ENCODE results near the gene CD248. TPM values are rescaled to one million over a fixed set of nuclear protein-coding genes. Genes with fewer than 3 reads are reported as not detected.

Gene CD248
- total RNA-seq, 2 experiments from 2014 or later: 80.3 to 85.5 TPM

DNA sequence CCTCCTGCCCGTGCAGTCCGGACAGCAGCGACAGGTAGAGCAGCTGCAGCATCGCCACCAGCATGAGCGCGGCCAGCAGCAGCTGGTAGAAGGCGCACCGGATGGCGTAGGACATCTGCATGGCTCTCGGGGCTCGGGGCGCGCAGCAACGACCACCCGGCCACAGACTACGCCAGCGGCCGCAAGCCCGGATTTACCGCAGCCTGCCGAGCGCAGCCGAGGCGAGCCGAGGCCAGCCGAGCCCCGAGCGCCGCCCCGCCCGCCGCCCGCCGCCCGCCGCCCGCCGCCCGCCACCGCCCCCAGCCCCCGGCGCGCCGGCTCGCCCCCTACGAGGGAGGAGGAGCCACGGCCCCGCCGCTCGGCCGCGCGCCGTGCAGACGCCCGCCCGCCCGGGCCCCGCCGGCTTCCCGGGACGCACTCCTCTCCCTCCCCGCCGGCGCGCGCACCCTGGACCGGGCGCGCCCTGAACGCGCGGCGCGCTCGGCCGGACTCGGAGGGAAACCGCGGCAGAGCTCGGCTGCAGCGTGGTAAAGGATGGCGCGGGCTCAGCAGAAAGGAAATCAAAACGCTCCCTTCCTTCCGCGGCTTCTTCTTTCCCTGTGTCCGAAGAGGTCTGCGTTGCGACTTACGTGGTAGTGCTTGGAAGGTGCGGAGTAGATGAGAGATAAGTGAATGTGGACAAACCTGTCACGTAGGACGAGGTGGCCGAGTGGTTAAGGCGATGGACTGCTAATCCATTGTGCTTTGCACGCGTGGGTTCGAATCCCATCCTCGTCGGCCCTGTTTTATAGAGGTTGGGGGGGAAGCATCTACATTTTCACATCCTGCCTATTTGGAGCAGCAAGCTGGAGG lies 30.8 kb upstream of the CD248 start, which contains the start of gene B4GAT1:
B4GAT1 (minus strand) TSS at position 205 of the 852 bp plus-strand sequence; CDS start at position 121, 84 bp downstream.
- DNase-seq (peak; percentile 80), ATAC-seq (ENCODE audit: low read depth) (peak; percentile 59)
- POLR2A ChIA-PET: interaction anchor here (0.6 to 4.5 kb wide), 11 partner anchors 10 to 810 kb away, joined by 3 to 32 read pairs (median 4); partner anchors contain the start of genes CD248, RBM14 and SLC29A2
- peaks cover 2% of the 10 kb centered on the region for H3K27me3 Mint-ChIP-seq
- peaks cover 37% of the 10 kb centered on the region for H3K4me1 Mint-ChIP-seq
- peak within 1 kb of the TSS; percentile 95 for H3K4me3 Mint-ChIP-seq
- peaks cover 3% of the 10 kb centered on the region for H3K36me3 Mint-ChIP-seq
- peak within 1 kb of the TSS; percentile 97 for H3K27ac Mint-ChIP-seq
- no peaks in the 10 kb centered on the region for H3K9me3 Mint-ChIP-seq

DNA sequence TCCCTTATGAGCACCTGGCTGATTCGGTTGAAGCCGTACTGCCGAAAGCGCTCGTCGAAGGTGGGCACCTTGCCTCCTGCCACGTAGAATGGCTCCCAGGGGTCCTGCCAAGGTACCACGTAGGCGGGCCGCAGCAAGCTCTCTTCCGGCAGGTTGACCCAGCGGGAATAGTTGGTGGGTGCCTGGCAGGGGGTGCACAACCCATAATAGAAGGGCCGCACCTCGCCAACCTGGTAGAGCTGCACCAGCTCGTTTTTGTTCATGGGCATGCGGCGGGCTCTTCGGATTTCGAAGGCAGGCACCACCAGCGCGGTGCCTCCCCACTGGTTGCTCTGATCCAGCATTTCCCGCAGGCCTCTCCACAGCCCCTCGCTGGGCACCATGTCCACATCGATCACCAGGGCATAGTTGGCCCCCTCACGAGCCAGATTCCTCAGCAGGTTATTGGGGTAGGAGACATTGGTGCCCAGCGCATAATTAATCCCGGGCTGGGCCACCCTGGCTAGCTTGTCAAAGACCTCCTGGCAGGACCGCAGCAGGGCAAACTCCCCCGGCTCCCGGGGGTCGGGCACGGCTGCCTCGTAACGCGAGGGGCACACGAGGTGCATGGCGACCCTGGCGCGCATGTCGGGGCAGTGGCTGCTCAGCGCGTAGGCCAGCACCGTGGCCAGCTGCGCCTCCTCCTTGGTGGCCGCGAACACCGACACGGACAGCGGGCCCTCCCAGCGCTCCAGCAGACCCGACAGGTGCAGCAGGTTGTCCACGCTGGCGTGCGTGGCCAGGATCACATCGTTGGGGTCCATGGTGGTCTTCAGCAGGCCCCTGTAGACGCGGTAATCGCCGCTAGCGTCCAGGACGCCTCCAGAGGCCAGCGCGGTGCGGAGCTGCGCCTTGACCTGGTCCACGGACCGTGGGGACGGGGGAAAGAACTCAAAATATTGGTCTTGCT lies 29.9 kb upstream of the CD248 start:
- Mint-ChIP-seq H3K4me1 (peaks cover 37% of the 10 kb centered on the region), H3K4me3 (peak overlapping the region; percentile 65), H3K9me3 (no peaks in the 10 kb centered on the region), H3K36me3 (peaks cover 4% of the 10 kb centered on the region), H3K27ac (no peak overlapping the region), H3K27me3 (peaks cover 2% of the 10 kb centered on the region)
- ATAC-seq (ENCODE audit: low read depth) (no peak), DNase-seq (no peak)
- POLR2A ChIA-PET: interaction anchor here (1.2 to 4.5 kb wide), 8 partner anchors 9 to 270 kb away, joined by 3 to 32 read pairs (median 4); partner anchors contain the start of genes CD248, RBM14, SLC29A2 and YIF1A

- no peaks in the 10 kb centered on the region for H3K9me3 Mint-ChIP-seq
- H3K36me3 Mint-ChIP-seq: peaks cover 9% of the 10 kb centered on the region
- peaks cover 35% of the 10 kb centered on the region for H3K4me1 Mint-ChIP-seq
These were observed 28.4 kb upstream of the CD248 start for GRCh38 chr11:66345316-66345649.

GRCh38 chr11:66344550-66345315 lies 27.9 kb upstream of the CD248 start, which contains the start of gene BRMS1:
TSS of gene BRMS1 (minus strand) at chr11:66345104. CDS start at chr11:66342234, 2,870 bp downstream.
- peak within 1 kb of the TSS; percentile 90 for H3K4me3 Mint-ChIP-seq
- DNase-seq (peak; percentile 94), ATAC-seq (ENCODE audit: low read depth) (peak; percentile 76)
- H3K36me3 Mint-ChIP-seq: peaks cover 9% of the 10 kb centered on the region
- POLR2A ChIA-PET: interaction anchor here (0.5 to 4.5 kb wide), 12 partner anchors 9 to 185 kb away, joined by 3 to 26 read pairs (median 6); partner anchors contain the start of genes CD248, RIN1, SLC29A2 and YIF1A
- H3K27me3 Mint-ChIP-seq: peaks cover 2% of the 10 kb centered on the region
- peak within 1 kb of the TSS; percentile 91 for H3K27ac Mint-ChIP-seq
- H3K9me3 Mint-ChIP-seq: no peaks in the 10 kb centered on the region
- peaks cover 35% of the 10 kb centered on the region for H3K4me1 Mint-ChIP-seq

More at GRCh38 chr11:66345316-66345649, 28.4 kb upstream of the CD248 start:
- peak overlapping the region; percentile 90 for H3K4me3 Mint-ChIP-seq
- peaks cover 2% of the 10 kb centered on the region for H3K27me3 Mint-ChIP-seq
- POLR2A ChIA-PET: interaction anchor here (0.9 to 4.5 kb wide), 9 partner anchors 10 to 93 kb away, joined by 3 to 26 read pairs (median 8); partner anchors contain the start of genes CD248, RIN1, SLC29A2 and YIF1A
- peak; percentile 1 for ATAC-seq (ENCODE audit: low read depth)
- peak overlapping the region; percentile 91 for H3K27ac Mint-ChIP-seq
- DNase-seq: no peak

DNA sequence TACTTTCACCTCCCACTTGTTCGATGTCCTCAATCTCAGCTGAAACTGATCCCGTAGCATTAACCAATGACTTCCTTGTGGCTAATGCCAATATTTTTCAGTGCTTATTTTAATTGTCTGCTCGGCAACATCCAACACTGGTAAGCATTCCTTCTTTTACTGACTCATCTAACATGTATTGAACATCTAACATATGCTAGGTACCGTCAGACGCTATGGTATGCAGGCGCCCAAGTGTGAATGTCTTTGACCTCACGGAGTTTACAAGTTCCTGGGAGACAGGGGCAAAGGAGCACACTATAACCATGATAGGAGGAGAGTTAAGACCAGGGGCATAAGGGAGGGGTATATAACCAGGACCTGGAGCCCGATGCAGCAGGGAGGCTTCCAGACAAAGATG lies 26.3 kb upstream of the CD248 start:
- peak overlapping the region; percentile 90 for H3K4me3 Mint-ChIP-seq
- no peak for DNase-seq
- H3K27ac Mint-ChIP-seq: peak overlapping the region; percentile 28
- H3K9me3 Mint-ChIP-seq: no peaks in the 10 kb centered on the region
- POLR2A ChIA-PET: interaction anchor here (1.3 to 3.2 kb wide), 2 partner anchors 9 to 31 kb away, joined by 3 to 26 read pairs; no protein-coding TSS in a partner anchor
- peaks cover 2% of the 10 kb centered on the region for H3K27me3 Mint-ChIP-seq
- peaks cover 14% of the 10 kb centered on the region for H3K36me3 Mint-ChIP-seq
- ATAC-seq (ENCODE audit: low read depth): no peak
- H3K4me1 Mint-ChIP-seq: peaks cover 38% of the 10 kb centered on the region

DNA sequence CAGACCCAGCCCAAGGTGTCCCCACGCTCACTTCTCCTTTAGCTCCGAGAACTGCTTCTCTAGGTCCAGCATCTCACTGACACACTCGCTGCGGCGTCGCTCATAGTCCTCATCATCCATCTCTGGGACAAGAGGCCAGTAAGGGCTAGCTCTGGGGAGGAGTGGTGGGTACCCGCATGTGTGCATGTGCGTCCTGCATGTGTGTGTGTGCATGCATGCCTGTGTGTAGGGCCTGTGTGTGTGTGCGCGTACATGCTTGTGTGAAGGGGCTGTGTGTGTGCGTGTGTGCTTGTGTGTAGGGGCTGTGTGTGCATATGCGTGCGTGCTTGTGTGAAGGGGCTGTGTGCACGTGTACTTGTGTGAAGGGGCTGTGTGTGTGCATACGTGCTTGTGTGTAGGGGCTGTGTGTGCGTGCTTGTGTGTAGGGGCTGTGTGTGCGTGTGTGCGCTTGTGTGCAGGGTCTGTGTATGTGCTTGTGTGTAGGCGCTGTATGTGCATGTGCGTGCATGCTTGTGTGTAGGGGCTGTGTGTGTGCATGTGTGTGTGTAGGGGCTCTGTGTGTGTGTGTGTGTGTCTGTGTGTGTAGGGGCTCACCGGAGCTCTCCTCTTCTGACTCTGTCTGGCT lies 24.8 kb upstream of the CD248 start:
- POLR2A ChIA-PET: interaction anchor here (1.3 kb wide), 1 partner anchor 29 kb away, joined by 4 read pairs; no protein-coding TSS in a partner anchor
- ATAC-seq (ENCODE audit: low read depth) (no peak), DNase-seq (no peak)
- H3K4me3 Mint-ChIP-seq: no peak overlapping the region
- peaks cover 45% of the 10 kb centered on the region for H3K4me1 Mint-ChIP-seq
- no peaks in the 10 kb centered on the region for H3K27me3 Mint-ChIP-seq
- peaks cover 11% of the 10 kb centered on the region for H3K36me3 Mint-ChIP-seq
- H3K27ac Mint-ChIP-seq: no peak overlapping the region
- H3K9me3 Mint-ChIP-seq: no peaks in the 10 kb centered on the region

DNA sequence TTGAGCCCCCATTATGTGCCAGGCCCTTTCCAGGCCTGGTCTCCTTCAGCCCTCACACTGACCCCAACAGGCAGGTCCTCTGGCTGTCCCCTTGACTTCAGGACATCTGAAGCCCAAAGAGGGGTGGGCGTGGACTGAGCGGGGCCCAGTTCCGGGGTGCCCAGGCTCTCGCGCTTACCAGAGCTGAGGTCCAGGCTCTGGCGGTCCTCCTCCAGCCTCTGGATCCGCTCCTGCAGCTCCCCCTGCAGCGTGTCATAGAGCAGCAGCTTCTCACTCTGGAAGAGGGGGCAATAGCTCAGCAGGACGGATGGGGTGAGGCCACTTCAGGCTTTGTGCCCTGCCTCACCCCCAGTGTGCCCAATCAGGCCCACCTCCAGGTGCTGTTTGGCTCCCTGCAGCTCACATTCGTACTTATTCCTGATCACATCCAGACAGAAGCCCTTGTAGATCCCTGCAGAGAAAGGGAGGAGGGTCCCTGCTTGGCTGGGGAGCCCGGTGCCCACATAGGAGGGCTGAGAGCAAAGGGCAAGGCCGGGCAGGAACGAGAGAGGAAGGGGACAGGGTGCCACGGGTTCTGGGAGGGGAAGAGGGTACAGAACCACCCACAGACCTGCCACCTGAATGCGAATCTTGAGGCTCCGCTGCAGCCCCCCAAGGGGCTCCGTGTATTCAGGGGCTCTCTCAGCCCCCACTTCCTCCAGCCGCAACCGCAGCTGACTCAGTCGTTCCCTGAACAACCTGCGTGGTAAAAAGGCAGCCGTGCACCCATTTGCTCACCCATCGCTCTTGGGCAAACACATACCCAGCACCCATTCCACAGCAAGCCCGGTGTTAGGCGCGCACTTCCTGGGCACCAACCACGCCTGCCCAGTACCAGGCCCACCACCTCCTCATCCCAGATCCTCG lies 24.0 kb upstream of the CD248 start:
- H3K4me3 Mint-ChIP-seq: no peak overlapping the region
- H3K4me1 Mint-ChIP-seq: peaks cover 48% of the 10 kb centered on the region
- no peak for ATAC-seq (ENCODE audit: low read depth)
- peaks cover 11% of the 10 kb centered on the region for H3K36me3 Mint-ChIP-seq
- POLR2A ChIA-PET: interaction anchor here (1.3 kb wide), 2 partner anchors 28 kb away, joined by 3 to 4 read pairs; no protein-coding TSS in a partner anchor
- no peaks in the 10 kb centered on the region for H3K9me3 Mint-ChIP-seq
- DNase-seq: no peak
- no peak overlapping the region for H3K27ac Mint-ChIP-seq
- H3K27me3 Mint-ChIP-seq: no peaks in the 10 kb centered on the region

DNA sequence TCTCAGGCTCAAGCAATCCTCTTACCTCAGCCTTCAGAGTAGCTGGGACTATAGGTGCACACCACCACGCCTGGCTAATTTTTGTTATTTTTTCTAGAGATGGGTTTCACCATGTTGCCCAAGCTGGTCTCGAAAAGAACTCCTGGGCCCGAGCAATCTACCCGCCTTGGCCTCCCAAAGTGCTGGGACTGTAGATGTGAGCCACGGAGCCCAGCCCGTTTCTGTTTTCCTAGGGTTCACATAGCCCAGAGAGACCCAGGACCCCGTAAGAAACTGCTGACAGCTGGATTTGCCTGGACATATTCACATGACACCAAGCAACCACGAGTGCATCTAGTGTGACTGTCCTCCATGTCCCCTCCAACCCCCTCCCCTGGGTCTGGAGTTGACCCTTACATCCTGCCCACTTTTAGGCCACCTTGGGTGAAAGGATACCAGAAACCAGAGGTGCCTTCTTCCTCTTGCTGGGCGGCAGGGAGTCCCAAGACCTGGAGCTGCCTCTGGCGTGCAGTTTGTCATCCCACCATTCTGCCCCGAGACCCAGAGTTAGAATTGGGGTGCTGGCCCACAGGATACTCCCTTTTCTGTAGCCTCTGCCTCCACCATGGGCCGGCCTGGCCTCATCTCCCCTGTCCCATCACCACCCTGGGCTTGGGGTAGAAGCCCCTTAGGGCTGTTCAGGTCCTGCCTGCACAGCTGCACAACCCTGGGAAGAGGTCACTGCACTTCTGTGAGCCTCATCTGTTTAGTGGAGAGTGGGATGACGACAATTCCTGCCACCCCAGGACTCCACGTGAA lies 23.0 kb upstream of the CD248 start:
- peaks cover 41% of the 10 kb centered on the region for H3K4me1 Mint-ChIP-seq
- H3K27me3 Mint-ChIP-seq: no peaks in the 10 kb centered on the region
- peaks cover 11% of the 10 kb centered on the region for H3K36me3 Mint-ChIP-seq
- ATAC-seq (ENCODE audit: low read depth) (no peak), DNase-seq (peak; percentile 15)
- H3K27ac Mint-ChIP-seq: no peak overlapping the region
- H3K4me3 Mint-ChIP-seq: no peak overlapping the region
- POLR2A ChIA-PET: interaction anchor here (0.6 to 1.3 kb wide), 3 partner anchors 23 to 299 kb away, joined by 3 read pairs; partner anchors contain the start of gene CD248
- H3K9me3 Mint-ChIP-seq: no peaks in the 10 kb centered on the region

DNA sequence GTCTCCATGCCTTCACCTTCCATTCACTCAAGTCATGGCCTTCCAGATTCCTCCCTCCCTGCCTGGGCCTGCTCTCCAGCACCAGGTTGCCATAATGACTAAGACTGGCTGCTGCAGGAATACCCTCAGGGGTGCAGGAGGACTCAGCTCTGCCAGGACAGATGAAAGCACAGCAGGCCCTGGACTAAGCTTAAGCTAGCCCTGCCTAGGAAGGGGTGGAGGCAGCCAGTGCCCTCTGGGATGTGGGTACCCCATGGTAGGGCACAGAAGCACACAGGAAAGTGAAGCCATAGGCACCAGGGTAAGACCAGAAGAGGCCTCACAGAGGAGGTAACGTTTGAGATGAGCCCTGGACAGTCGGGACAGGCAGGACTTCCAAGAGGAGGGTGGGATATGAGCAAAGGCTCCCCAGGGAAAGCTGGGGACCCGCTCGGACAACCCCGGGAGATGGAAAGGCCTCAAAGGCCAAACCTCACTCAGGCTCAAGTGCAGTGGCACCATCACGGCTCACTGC lies 22.4 kb upstream of the CD248 start:
- DNase-seq (peak; percentile 23), ATAC-seq (ENCODE audit: low read depth) (no peak)
- Mint-ChIP-seq H3K4me3 (no peak overlapping the region), H3K4me1 (peaks cover 38% of the 10 kb centered on the region), H3K36me3 (peaks cover 11% of the 10 kb centered on the region), H3K27ac (no peak overlapping the region), H3K27me3 (no peaks in the 10 kb centered on the region), H3K9me3 (no peaks in the 10 kb centered on the region)
- POLR2A ChIA-PET: interaction anchor here (0.6 to 1.5 kb wide), 4 partner anchors 23 to 300 kb away, joined by 3 to 6 read pairs (median 3); partner anchors contain the start of genes CD248 and YIF1A
